Measurements from ENCODE around the gene KLF7.

GRCh38 chr2:207184348-207184747 lies 18.6 kb upstream of the KLF7 start:
- TF ChIP-seq REST (IDR thresholded peaks at IDR 0.05; ENCODE audit: low read depth) (no peak), EP300 (IDR thresholded peaks at IDR 0.05; ENCODE audit: borderline replicate concordance) (no peak), CEBPB (IDR thresholded peaks at IDR 0.05) (no peak), ZBTB7A (IDR thresholded peaks at IDR 0.05; ENCODE audit: low read depth) (no peak), TAF1 (IDR thresholded peaks at IDR 0.05; ENCODE audit: low read depth) (no peak), FOXM1 (IDR thresholded peaks at IDR 0.05; ENCODE audit: borderline replicate concordance, low read depth) (no peak), RAD21 (IDR thresholded peaks at IDR 0.05; ENCODE audit: low read depth) (no peak), TCF12 (IDR thresholded peaks at IDR 0.05; ENCODE audit: low read depth) (no peak), NFIC (IDR thresholded peaks at IDR 0.05) (no peak), CREB1 (IDR thresholded peaks at IDR 0.05; ENCODE audit: low read depth) (no peak)
- TF ChIP-seq, protein P1, sequence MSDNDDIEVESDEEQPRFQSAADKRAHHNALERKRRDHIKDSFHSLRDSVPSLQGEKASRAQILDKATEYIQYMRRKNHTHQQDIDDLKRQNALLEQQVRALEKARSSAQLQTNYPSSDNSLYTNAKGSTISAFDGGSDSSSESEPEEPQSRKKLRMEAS (IDR thresholded peaks at IDR 0.05), result no peak

Measured in Ishikawa (cell line).